Endothelial cell (in vitro differentiated cells): Measurements from ENCODE around the gene NHP2. TPM values are rescaled to one million over a fixed set of nuclear protein-coding genes. Genes with fewer than 3 reads are reported as not detected.
A peak's percentile ranks its signal among the peaks of the same experiment; 100 is the strongest.

ENCODE experiments used
- DNase-seq: peaks from one replicate; pipeline ENCODE4 v3.0.0; 2021; ENCODE audit warnings: low spot score
- H3K27ac Mint-ChIP-seq: one replicate; pipeline ENCODE4 v1.8.0; 2021; ENCODE audit warnings: mixed read lengths, inconsistent platforms; ENCODE audit not compliant: unreplicated experiment
- H3K27me3 Mint-ChIP-seq: one replicate; pipeline ENCODE4 v1.8.0; 2021; ENCODE audit warnings: mild to moderate bottlenecking, moderate library complexity, mixed read lengths, inconsistent platforms; ENCODE audit not compliant: unreplicated experiment
- H3K36me3 Mint-ChIP-seq: one replicate; pipeline ENCODE4 v1.8.0; 2021; ENCODE audit warnings: mild to moderate bottlenecking, low read depth, mixed read lengths, inconsistent platforms; ENCODE audit not compliant: unreplicated experiment
- H3K4me1 Mint-ChIP-seq: one replicate; pipeline ENCODE4 v1.8.0; 2021; ENCODE audit warnings: mild to moderate bottlenecking, mixed read lengths, inconsistent platforms; ENCODE audit not compliant: unreplicated experiment
- H3K4me3 Mint-ChIP-seq: one replicate; pipeline ENCODE4 v1.8.0; 2021; ENCODE audit warnings: mild to moderate bottlenecking, mixed read lengths, inconsistent platforms; ENCODE audit not compliant: unreplicated experiment
- H3K9me3 Mint-ChIP-seq: one replicate; pipeline ENCODE4 v1.8.0; 2021; ENCODE audit warnings: mixed read lengths, inconsistent platforms; ENCODE audit not compliant: unreplicated experiment
- total RNA-seq: library from RNA; stranded (reverse); fragmentation: NEBNext Ultra II Directional; extraction: Animal tissue kit (Norgen Biotek cat#: 25700); gene quantifications from one replicate; pipeline ENCODE4 v1.2.1, GENCODE V29; 2021; ENCODE audit not compliant: unreplicated experiment
- TF ChIP-seq, protein P1 (sequence below): fragments of 200-600 bp; sonication (generic); IDR thresholded peaks from one replicate; pipeline ENCODE4 v1.5.0; 2021; ENCODE audit warnings: antibody characterized with exemption; ENCODE audit not compliant: unreplicated experiment

NHP2 gene
- total RNA-seq, 1 donor from 2014 or later, result 84.7 TPM

DNA sequence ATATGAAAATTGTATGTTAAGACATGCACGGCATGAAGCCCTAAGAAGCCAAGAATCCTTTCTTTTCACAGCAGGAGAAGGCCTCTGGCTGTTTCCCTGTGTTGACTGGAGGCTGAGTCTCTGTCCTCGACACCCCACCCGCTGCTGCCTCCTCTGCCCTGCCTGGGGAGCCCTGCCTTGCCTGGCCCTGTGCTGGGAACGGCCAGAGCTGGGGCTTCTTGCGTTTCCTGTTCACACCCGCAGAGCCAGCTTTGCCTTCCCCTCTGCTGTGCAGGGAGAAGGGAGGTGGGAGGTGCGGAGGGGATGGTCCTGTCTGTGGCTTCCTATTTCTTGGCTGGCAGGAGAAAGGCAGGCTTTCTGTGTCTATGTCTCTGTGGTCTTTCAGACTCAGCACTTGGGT is 40.3 kb upstream of the NHP2 start:
- no peak for DNase-seq
- H3K4me1 Mint-ChIP-seq, result peaks cover 12% of the 10 kb centered on the region
- H3K4me3 Mint-ChIP-seq, result no peak overlapping the region
- H3K9me3 Mint-ChIP-seq, result no peaks in the 10 kb centered on the region
- H3K27ac Mint-ChIP-seq, result no peak overlapping the region
- peaks cover 3% of the 10 kb centered on the region for H3K36me3 Mint-ChIP-seq
- H3K27me3 Mint-ChIP-seq, result peaks cover 3% of the 10 kb centered on the region
- TF ChIP-seq, protein P1, sequence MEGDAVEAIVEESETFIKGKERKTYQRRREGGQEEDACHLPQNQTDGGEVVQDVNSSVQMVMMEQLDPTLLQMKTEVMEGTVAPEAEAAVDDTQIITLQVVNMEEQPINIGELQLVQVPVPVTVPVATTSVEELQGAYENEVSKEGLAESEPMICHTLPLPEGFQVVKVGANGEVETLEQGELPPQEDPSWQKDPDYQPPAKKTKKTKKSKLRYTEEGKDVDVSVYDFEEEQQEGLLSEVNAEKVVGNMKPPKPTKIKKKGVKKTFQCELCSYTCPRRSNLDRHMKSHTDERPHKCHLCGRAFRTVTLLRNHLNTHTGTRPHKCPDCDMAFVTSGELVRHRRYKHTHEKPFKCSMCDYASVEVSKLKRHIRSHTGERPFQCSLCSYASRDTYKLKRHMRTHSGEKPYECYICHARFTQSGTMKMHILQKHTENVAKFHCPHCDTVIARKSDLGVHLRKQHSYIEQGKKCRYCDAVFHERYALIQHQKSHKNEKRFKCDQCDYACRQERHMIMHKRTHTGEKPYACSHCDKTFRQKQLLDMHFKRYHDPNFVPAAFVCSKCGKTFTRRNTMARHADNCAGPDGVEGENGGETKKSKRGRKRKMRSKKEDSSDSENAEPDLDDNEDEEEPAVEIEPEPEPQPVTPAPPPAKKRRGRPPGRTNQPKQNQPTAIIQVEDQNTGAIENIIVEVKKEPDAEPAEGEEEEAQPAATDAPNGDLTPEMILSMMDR, result no peak

DNA sequence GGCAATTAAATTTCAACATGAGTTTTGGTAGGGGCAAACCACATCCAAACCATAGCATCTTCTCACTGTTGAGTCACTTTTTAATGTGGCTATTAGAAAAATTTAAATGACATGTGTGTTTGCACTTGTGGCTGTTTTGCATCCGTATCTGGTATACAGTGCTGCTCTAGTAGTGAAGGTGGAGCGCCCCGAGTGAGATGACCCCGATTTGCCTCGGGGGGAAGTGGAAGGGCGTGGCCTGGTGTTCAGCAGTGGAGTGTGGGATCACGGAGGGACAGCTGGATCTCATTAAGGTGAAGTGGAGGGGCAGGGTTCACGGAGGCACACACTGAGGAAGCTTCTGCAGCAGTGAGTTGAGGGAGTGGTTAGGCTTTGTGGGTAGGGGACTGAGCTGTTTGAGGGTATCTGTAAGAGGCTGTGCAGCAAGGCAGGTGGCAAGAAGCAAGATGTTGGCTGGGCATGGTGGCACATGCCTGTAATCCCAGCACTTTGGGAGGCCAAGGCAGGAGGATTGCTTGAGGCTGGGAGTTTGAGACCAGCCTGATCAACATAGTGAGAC is 39.6 kb upstream of the NHP2 start:
- TF ChIP-seq, protein P1, result no peak
- H3K27me3 Mint-ChIP-seq, result peaks cover 6% of the 10 kb centered on the region
- H3K9me3 Mint-ChIP-seq, result no peaks in the 10 kb centered on the region

DNA sequence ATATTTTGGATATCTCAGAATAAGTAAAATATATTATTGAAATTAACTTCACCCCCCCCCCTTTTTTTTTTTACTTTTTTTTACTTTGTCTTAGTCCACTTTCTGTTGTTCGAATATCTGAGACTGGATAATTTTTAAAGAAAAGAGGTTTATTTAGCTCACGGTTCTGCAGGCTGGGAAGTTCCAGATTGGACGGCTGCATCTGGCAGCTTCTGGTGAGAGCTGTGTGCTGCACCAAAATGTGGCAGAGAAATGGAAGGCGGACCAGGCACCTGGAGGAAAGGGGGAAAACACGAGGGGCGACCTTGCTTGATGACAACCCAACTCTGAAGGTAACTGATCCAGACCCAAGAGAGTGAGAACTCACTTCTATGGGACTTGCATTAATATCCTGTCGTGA is 39.1 kb upstream of the NHP2 start:
- no peak for DNase-seq
- H3K27me3 Mint-ChIP-seq, result peaks cover 4% of the 10 kb centered on the region
- H3K4me1 Mint-ChIP-seq, result peaks cover 12% of the 10 kb centered on the region
- H3K9me3 Mint-ChIP-seq, result no peaks in the 10 kb centered on the region
- no peak overlapping the region for H3K27ac Mint-ChIP-seq
- H3K4me3 Mint-ChIP-seq, result no peak overlapping the region
- H3K36me3 Mint-ChIP-seq, result peaks cover 3% of the 10 kb centered on the region
- TF ChIP-seq, protein P1, result no peak

More for the DNA sequence above, 39.6 kb upstream of the NHP2 start:
- Mint-ChIP-seq H3K27ac (peak overlapping the region; percentile 39), H3K4me1 (peaks cover 12% of the 10 kb centered on the region), H3K4me3 (peak overlapping the region; percentile 16), H3K36me3 (peaks cover 3% of the 10 kb centered on the region)
- no peak for DNase-seq

GRCh38 chr5:178192244-178192643 is 38.6 kb upstream of the NHP2 start:
- no peak overlapping the region for H3K4me3 Mint-ChIP-seq
- no peaks in the 10 kb centered on the region for H3K9me3 Mint-ChIP-seq
- no peak for DNase-seq
- peaks cover 4% of the 10 kb centered on the region for H3K27me3 Mint-ChIP-seq
- H3K36me3 Mint-ChIP-seq, result peaks cover 3% of the 10 kb centered on the region
- H3K27ac Mint-ChIP-seq, result no peak overlapping the region
- H3K4me1 Mint-ChIP-seq, result peaks cover 12% of the 10 kb centered on the region
- TF ChIP-seq, protein P1, result no peak

GRCh38 chr5:178191661-178192060 is 38.0 kb upstream of the NHP2 start:
- Mint-ChIP-seq H3K27me3 (peaks cover 4% of the 10 kb centered on the region), H3K4me3 (no peak overlapping the region), H3K9me3 (no peaks in the 10 kb centered on the region), H3K36me3 (peaks cover 3% of the 10 kb centered on the region), H3K27ac (no peak overlapping the region), H3K4me1 (peaks cover 12% of the 10 kb centered on the region)
- DNase-seq, result no peak
- TF ChIP-seq, protein P1, result no peak
